Ishikawa (cell line): ENCODE data around the gene UBXN4.

Source experiments
- CEBPB ChIP-seq: IDR thresholded peaks from 2 replicates; pipeline ENCODE4 v1.6.1; 2012
- EGR1 ChIP-seq: IDR thresholded peaks from 2 replicates; pipeline ENCODE4 v1.6.1; 2012
- EP300 ChIP-seq: IDR thresholded peaks from 2 replicates; pipeline ENCODE4 v1.6.1; 2012; ENCODE audit warnings: borderline replicate concordance
- FOXM1 ChIP-seq: IDR thresholded peaks from 2 replicates; pipeline ENCODE4 v1.6.1; 2012; ENCODE audit warnings: low read depth, borderline replicate concordance
- NFIC ChIP-seq: IDR thresholded peaks from 2 replicates; pipeline ENCODE4 v1.6.1; 2012
- RAD21 ChIP-seq: IDR thresholded peaks from 2 replicates; pipeline ENCODE4 v1.6.1; 2012; ENCODE audit warnings: low read depth
- TAF1 ChIP-seq: IDR thresholded peaks from 2 replicates; pipeline ENCODE4 v1.6.1; 2012; ENCODE audit warnings: low read depth, mild to moderate bottlenecking
- TCF12 ChIP-seq: IDR thresholded peaks from 2 replicates; pipeline ENCODE4 v1.6.1; 2012; ENCODE audit warnings: low read depth
- TEAD4 ChIP-seq: IDR thresholded peaks from 2 replicates; pipeline ENCODE4 v1.6.1; 2012
- YY1 ChIP-seq: IDR thresholded peaks from 2 replicates; pipeline ENCODE4 v1.6.1; 2012; ENCODE audit warnings: low read depth
- ZBTB7A ChIP-seq: IDR thresholded peaks from 2 replicates; pipeline ENCODE4 v1.6.1; 2012; ENCODE audit warnings: low read depth
- TF ChIP-seq, protein P1 (sequence below): IDR thresholded peaks from 2 replicates; pipeline ENCODE4 v1.6.1; 2012; ENCODE audit warnings: low read depth, mild to moderate bottlenecking

- TF ChIP-seq NFIC (no peak), TAF1 (no peak), EP300 (no peak), TCF12 (no peak), ZBTB7A (no peak), TEAD4 (no peak), RAD21 (no peak), EGR1 (no peak), CEBPB (no peak), YY1 (no peak), FOXM1 (no peak)
- TF ChIP-seq, protein P1, sequence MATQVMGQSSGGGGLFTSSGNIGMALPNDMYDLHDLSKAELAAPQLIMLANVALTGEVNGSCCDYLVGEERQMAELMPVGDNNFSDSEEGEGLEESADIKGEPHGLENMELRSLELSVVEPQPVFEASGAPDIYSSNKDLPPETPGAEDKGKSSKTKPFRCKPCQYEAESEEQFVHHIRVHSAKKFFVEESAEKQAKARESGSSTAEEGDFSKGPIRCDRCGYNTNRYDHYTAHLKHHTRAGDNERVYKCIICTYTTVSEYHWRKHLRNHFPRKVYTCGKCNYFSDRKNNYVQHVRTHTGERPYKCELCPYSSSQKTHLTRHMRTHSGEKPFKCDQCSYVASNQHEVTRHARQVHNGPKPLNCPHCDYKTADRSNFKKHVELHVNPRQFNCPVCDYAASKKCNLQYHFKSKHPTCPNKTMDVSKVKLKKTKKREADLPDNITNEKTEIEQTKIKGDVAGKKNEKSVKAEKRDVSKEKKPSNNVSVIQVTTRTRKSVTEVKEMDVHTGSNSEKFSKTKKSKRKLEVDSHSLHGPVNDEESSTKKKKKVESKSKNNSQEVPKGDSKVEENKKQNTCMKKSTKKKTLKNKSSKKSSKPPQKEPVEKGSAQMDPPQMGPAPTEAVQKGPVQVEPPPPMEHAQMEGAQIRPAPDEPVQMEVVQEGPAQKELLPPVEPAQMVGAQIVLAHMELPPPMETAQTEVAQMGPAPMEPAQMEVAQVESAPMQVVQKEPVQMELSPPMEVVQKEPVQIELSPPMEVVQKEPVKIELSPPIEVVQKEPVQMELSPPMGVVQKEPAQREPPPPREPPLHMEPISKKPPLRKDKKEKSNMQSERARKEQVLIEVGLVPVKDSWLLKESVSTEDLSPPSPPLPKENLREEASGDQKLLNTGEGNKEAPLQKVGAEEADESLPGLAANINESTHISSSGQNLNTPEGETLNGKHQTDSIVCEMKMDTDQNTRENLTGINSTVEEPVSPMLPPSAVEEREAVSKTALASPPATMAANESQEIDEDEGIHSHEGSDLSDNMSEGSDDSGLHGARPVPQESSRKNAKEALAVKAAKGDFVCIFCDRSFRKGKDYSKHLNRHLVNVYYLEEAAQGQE, result no peak
Measured at GRCh38 chr2:135817951-135818350, 76.3 kb downstream of the UBXN4 start.
